ENCODE measurements around the gene LGI4.

LGI4 gene

GRCh38 chr19:35143231-35143715 is 8.4 kb upstream of the LGI4 start, which contains the start of gene FXYD7:
TSS of gene FXYD7 (plus strand) at chr19:35143255. CDS start at chr19:35143334, 79 bp downstream.
- no peaks in the 10 kb centered on the region for H3K9me3 ChIP-seq (ENCODE audit: low read length)
- H3K4me3 ChIP-seq (ENCODE audit: low read length) = peak within 1 kb of the TSS; percentile 48
- H3K27me3 ChIP-seq (ENCODE audit: insufficient read depth, low read length) = no peaks in the 10 kb centered on the region
- peak within 1 kb of the TSS; percentile 22 for H2AFZ ChIP-seq (ENCODE audit: low read depth, low read length)
- H3K36me3 ChIP-seq (ENCODE audit: insufficient read depth, low read length) = no peaks in the 10 kb centered on the region
- peaks cover 60% of the 10 kb centered on the region for H3K4me1 ChIP-seq (ENCODE audit: insufficient read depth, low read length)

GRCh38 chr19:35142606-35143230 is 7.9 kb upstream of the LGI4 start:
- Histone ChIP-seq H3K4me3 (ENCODE audit: low read length) (peak overlapping the region; percentile 48), H3K4me1 (ENCODE audit: insufficient read depth, low read length) (peaks cover 66% of the 10 kb centered on the region), H3K27me3 (ENCODE audit: insufficient read depth, low read length) (no peaks in the 10 kb centered on the region), H2AFZ (ENCODE audit: low read depth, low read length) (peak overlapping the region; percentile 22), H3K9me3 (ENCODE audit: low read length) (no peaks in the 10 kb centered on the region), H3K36me3 (ENCODE audit: insufficient read depth, low read length) (no peaks in the 10 kb centered on the region)

GRCh38 chr19:35141837-35142605 is 7.2 kb upstream of the LGI4 start:
- peak overlapping the region; percentile 22 for H3K4me3 ChIP-seq (ENCODE audit: low read length)
- no peaks in the 10 kb centered on the region for H3K27me3 ChIP-seq (ENCODE audit: insufficient read depth, low read length)

GRCh38 chr19:35140962-35141836 is 6.3 kb upstream of the LGI4 start:
- peak overlapping the region; percentile 43 for H3K4me3 ChIP-seq (ENCODE audit: low read length)
- no peaks in the 10 kb centered on the region for H3K36me3 ChIP-seq (ENCODE audit: insufficient read depth, low read length)
- peaks cover 69% of the 10 kb centered on the region for H3K4me1 ChIP-seq (ENCODE audit: insufficient read depth, low read length)
- H2AFZ ChIP-seq (ENCODE audit: low read depth, low read length) = no peak overlapping the region
- no peaks in the 10 kb centered on the region for H3K27me3 ChIP-seq (ENCODE audit: insufficient read depth, low read length)
- H3K9me3 ChIP-seq (ENCODE audit: low read length) = no peaks in the 10 kb centered on the region

More at GRCh38 chr19:35141837-35142605, 7.2 kb upstream of the LGI4 start:
- H3K36me3 ChIP-seq (ENCODE audit: insufficient read depth, low read length) = no peaks in the 10 kb centered on the region
- H2AFZ ChIP-seq (ENCODE audit: low read depth, low read length) = peak overlapping the region; percentile 22
- no peaks in the 10 kb centered on the region for H3K9me3 ChIP-seq (ENCODE audit: low read length)
- peaks cover 69% of the 10 kb centered on the region for H3K4me1 ChIP-seq (ENCODE audit: insufficient read depth, low read length)

- no peak overlapping the region for H2AFZ ChIP-seq (ENCODE audit: low read depth, low read length)
- no peaks in the 10 kb centered on the region for H3K36me3 ChIP-seq (ENCODE audit: insufficient read depth, low read length)
- peaks cover 72% of the 10 kb centered on the region for H3K4me1 ChIP-seq (ENCODE audit: insufficient read depth, low read length)
- H3K27me3 ChIP-seq (ENCODE audit: insufficient read depth, low read length) = no peaks in the 10 kb centered on the region
- H3K4me3 ChIP-seq (ENCODE audit: low read length) = peak overlapping the region; percentile 43
- no peaks in the 10 kb centered on the region for H3K9me3 ChIP-seq (ENCODE audit: low read length)
These were observed 5.5 kb upstream of the LGI4 start for GRCh38 chr19:35140207-35140961.

- Histone ChIP-seq H3K36me3 (ENCODE audit: insufficient read depth, low read length) (no peaks in the 10 kb centered on the region), H3K4me3 (ENCODE audit: low read length) (peak within 1 kb of the TSS; percentile 2), H3K27me3 (ENCODE audit: insufficient read depth, low read length) (no peaks in the 10 kb centered on the region), H3K4me1 (ENCODE audit: insufficient read depth, low read length) (peaks cover 62% of the 10 kb centered on the region), H3K9me3 (ENCODE audit: low read length) (no peaks in the 10 kb centered on the region), H2AFZ (ENCODE audit: low read depth, low read length) (no peak within 1 kb of the TSS)
These were observed 3.5 kb upstream of the LGI4 start, which contains the start of gene FXYD1 for GRCh38 chr19:35138305-35138892. TSS of gene FXYD1 (plus strand) at chr19:35138824. CDS start at chr19:35140080, 1,256 bp downstream.

GRCh38 chr19:35136977-35137702 is 2.3 kb upstream of the LGI4 start:
- H3K36me3 ChIP-seq (ENCODE audit: insufficient read depth, low read length) = no peaks in the 10 kb centered on the region
- no peak overlapping the region for H2AFZ ChIP-seq (ENCODE audit: low read depth, low read length)
- H3K4me1 ChIP-seq (ENCODE audit: insufficient read depth, low read length) = peaks cover 54% of the 10 kb centered on the region
- no peak overlapping the region for H3K4me3 ChIP-seq (ENCODE audit: low read length)
- H3K9me3 ChIP-seq (ENCODE audit: low read length) = no peaks in the 10 kb centered on the region
- H3K27me3 ChIP-seq (ENCODE audit: insufficient read depth, low read length) = no peaks in the 10 kb centered on the region

GRCh38 chr19:35136231-35136630 is 1.4 kb upstream of the LGI4 start:
- Histone ChIP-seq H3K4me1 (ENCODE audit: insufficient read depth, low read length) (peaks cover 48% of the 10 kb centered on the region), H3K4me3 (ENCODE audit: low read length) (no peak overlapping the region), H3K9me3 (ENCODE audit: low read length) (no peaks in the 10 kb centered on the region), H2AFZ (ENCODE audit: low read depth, low read length) (no peak overlapping the region), H3K36me3 (ENCODE audit: insufficient read depth, low read length) (no peaks in the 10 kb centered on the region), H3K27me3 (ENCODE audit: insufficient read depth, low read length) (no peaks in the 10 kb centered on the region)

GRCh38 chr19:35135389-35135909 is 590 bp upstream of the LGI4 start:
- H3K36me3 ChIP-seq (ENCODE audit: insufficient read depth, low read length) = no peaks in the 10 kb centered on the region
- no peak overlapping the region for H2AFZ ChIP-seq (ENCODE audit: low read depth, low read length)
- peak overlapping the region; percentile 14 for H3K4me3 ChIP-seq (ENCODE audit: low read length)
- H3K9me3 ChIP-seq (ENCODE audit: low read length) = no peaks in the 10 kb centered on the region
- no peaks in the 10 kb centered on the region for H3K27me3 ChIP-seq (ENCODE audit: insufficient read depth, low read length)
- peaks cover 43% of the 10 kb centered on the region for H3K4me1 ChIP-seq (ENCODE audit: insufficient read depth, low read length)

- Histone ChIP-seq H2AFZ (ENCODE audit: low read depth, low read length) (no peak overlapping the region), H3K36me3 (ENCODE audit: insufficient read depth, low read length) (no peaks in the 10 kb centered on the region), H3K27me3 (ENCODE audit: insufficient read depth, low read length) (no peaks in the 10 kb centered on the region), H3K4me3 (ENCODE audit: low read length) (no peak overlapping the region), H3K9me3 (ENCODE audit: low read length) (no peaks in the 10 kb centered on the region), H3K4me1 (ENCODE audit: insufficient read depth, low read length) (peaks cover 26% of the 10 kb centered on the region)
These were observed 1.0 kb downstream of the LGI4 start for GRCh38 chr19:35133826-35134225.

GRCh38 chr19:35132254-35132653 is 2.6 kb downstream of the LGI4 start:
- Histone ChIP-seq H3K36me3 (ENCODE audit: insufficient read depth, low read length) (no peaks in the 10 kb centered on the region), H3K4me1 (ENCODE audit: insufficient read depth, low read length) (peaks cover 14% of the 10 kb centered on the region), H2AFZ (ENCODE audit: low read depth, low read length) (no peak overlapping the region), H3K4me3 (ENCODE audit: low read length) (no peak overlapping the region), H3K9me3 (ENCODE audit: low read length) (no peaks in the 10 kb centered on the region), H3K27me3 (ENCODE audit: insufficient read depth, low read length) (no peaks in the 10 kb centered on the region)
